MM.1S (cell line): ENCODE measurements around the gene MYD88.

Experiments
- DNase-seq: peaks from one replicate; pipeline ENCODE4 v3.0.0-alpha.2; 2015
- H2AFZ ChIP-seq: fragments of 300-600 bp; sonication (generic); 2 replicates; pipeline ENCODE4 v1.6.0; 2016; ENCODE audit warnings: antibody characterized with exemption, low read length
- H3F3A ChIP-seq: fragments of 300-600 bp; sonication (generic); 2 replicates; pipeline ENCODE4 v1.6.1; 2016; ENCODE audit warnings: mild to moderate bottlenecking, antibody characterized with exemption, low read length, moderate library complexity, mixed read lengths; ENCODE audit not compliant: insufficient read depth
- H3K27ac ChIP-seq: fragments of 300-600 bp; sonication (generic); 2 replicates; pipeline ENCODE4 v1.5.1; 2016; ENCODE audit warnings: mild to moderate bottlenecking, low read length
- H3K27me3 ChIP-seq: fragments of 300-600 bp; sonication (generic); replicated peaks from 2 replicates; pipeline ENCODE4 v1.6.0; 2016; ENCODE audit warnings: low read length; ENCODE audit not compliant: insufficient read depth
- H3K36me3 ChIP-seq: fragments of 300-600 bp; sonication (generic); replicated peaks from 2 replicates; pipeline ENCODE4 v1.6.1; 2016; ENCODE audit warnings: mild to moderate bottlenecking, low read length, mixed read lengths; ENCODE audit not compliant: insufficient read depth
- H3K4me1 ChIP-seq: fragments of 300-600 bp; sonication (generic); 2 replicates; pipeline ENCODE4 v1.6.1; 2016; ENCODE audit warnings: low read length, mixed read lengths
- H3K4me2 ChIP-seq: fragments of 300-600 bp; sonication (generic); 2 replicates; pipeline ENCODE4 v1.6.0; 2016; ENCODE audit warnings: low read depth, low read length
- H3K4me3 ChIP-seq: fragments of 300-600 bp; sonication (generic); 2 replicates; pipeline ENCODE4 v1.5.1; 2016; ENCODE audit warnings: low read length, mixed read lengths
- H3K79me2 ChIP-seq: fragments of 300-600 bp; sonication (generic); 2 replicates; pipeline ENCODE4 v1.6.1; 2016; ENCODE audit warnings: mixed run types, low read length, mixed read lengths
- H3K9ac ChIP-seq: fragments of 300-600 bp; sonication (generic); 2 replicates; pipeline ENCODE4 v1.6.1; 2016; ENCODE audit warnings: low read length, mixed read lengths
- H3K9me2 ChIP-seq: fragments of 300-600 bp; sonication (generic); replicated peaks from 2 replicates; pipeline ENCODE4 v1.6.1; 2016; ENCODE audit warnings: mild to moderate bottlenecking, low read length, mixed read lengths; ENCODE audit not compliant: insufficient read depth
- H3K9me3 ChIP-seq: fragments of 300-600 bp; sonication (generic); replicated peaks from 2 replicates; pipeline ENCODE4 v1.6.1; 2016; ENCODE audit warnings: mild to moderate bottlenecking, low read length, mixed read lengths; ENCODE audit not compliant: insufficient read depth
- H4K20me1 ChIP-seq: fragments of 300-600 bp; sonication (generic); 2 replicates; pipeline ENCODE4 v1.6.1; 2016; ENCODE audit warnings: mild to moderate bottlenecking, low read length, moderate library complexity, mixed read lengths; ENCODE audit not compliant: insufficient read depth
- EZH2 ChIP-seq: fragments of 300-600 bp; sonication (generic); optimal IDR thresholded peaks from 2 replicates; pipeline ENCODE3; 2017; ENCODE audit warnings: low read depth, mild to moderate bottlenecking, antibody characterized with exemption, low read length, mixed read lengths
- EZH2phosphoT487 ChIP-seq: fragments of 300-600 bp; sonication (generic); IDR thresholded peaks from 2 replicates; pipeline ENCODE4 v1.6.1; 2018; ENCODE audit warnings: antibody characterized with exemption, low read length
- TF ChIP-seq, protein P1 (sequence below): fragments of 300-600 bp; sonication (generic); IDR thresholded peaks from 2 replicates; pipeline ENCODE4 v1.5.1; 2016; ENCODE audit warnings: antibody characterized with exemption, low read length, mixed read lengths

MYD88 gene

DNA sequence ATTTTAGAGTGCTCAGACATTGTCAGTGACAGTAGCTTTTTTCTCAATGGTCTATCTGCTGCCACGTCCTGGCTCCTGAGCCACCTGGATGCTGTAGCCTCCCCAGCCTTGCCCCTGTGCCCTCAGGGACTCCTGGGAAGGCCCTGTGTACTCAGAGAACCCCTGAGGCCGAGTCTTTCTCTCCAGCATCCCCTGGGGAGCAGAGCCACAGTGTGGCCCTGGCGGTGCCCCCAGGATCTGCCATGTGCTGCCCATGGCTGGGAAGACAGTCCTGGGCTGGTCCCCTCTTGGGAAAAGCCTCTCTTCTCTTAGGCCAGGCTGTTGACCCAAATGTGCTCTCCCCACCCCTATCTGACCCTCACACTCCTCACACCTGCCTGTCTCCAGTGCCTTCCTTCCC, 5.0 kb downstream of the MYD88 start:
- Histone ChIP-seq H3K79me2 (0 out of 2 replicates have a peak, but pooled peaks cover 10% of the 10 kb centered on the region), H3K9me3 (no peaks in the 10 kb centered on the region), H3K27me3 (no peaks in the 10 kb centered on the region), H3K4me3 (no peak overlapping the region), H3K9ac (no peak overlapping the region), H3K4me1 (no peaks in the 10 kb centered on the region), H3K36me3 (no peaks in the 10 kb centered on the region), H3K4me2 (no peak overlapping the region), H3F3A (no peaks in the 10 kb centered on the region), H2AFZ (no peak overlapping the region), H3K27ac (no peak overlapping the region), H4K20me1 (no peaks in the 10 kb centered on the region), H3K9me2 (no peaks in the 10 kb centered on the region)
- TF ChIP-seq EZH2phosphoT487 (no peak), EZH2 (no peak)
- TF ChIP-seq, protein P1, sequence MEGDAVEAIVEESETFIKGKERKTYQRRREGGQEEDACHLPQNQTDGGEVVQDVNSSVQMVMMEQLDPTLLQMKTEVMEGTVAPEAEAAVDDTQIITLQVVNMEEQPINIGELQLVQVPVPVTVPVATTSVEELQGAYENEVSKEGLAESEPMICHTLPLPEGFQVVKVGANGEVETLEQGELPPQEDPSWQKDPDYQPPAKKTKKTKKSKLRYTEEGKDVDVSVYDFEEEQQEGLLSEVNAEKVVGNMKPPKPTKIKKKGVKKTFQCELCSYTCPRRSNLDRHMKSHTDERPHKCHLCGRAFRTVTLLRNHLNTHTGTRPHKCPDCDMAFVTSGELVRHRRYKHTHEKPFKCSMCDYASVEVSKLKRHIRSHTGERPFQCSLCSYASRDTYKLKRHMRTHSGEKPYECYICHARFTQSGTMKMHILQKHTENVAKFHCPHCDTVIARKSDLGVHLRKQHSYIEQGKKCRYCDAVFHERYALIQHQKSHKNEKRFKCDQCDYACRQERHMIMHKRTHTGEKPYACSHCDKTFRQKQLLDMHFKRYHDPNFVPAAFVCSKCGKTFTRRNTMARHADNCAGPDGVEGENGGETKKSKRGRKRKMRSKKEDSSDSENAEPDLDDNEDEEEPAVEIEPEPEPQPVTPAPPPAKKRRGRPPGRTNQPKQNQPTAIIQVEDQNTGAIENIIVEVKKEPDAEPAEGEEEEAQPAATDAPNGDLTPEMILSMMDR, result no peak
- DNase-seq, result no peak

DNA sequence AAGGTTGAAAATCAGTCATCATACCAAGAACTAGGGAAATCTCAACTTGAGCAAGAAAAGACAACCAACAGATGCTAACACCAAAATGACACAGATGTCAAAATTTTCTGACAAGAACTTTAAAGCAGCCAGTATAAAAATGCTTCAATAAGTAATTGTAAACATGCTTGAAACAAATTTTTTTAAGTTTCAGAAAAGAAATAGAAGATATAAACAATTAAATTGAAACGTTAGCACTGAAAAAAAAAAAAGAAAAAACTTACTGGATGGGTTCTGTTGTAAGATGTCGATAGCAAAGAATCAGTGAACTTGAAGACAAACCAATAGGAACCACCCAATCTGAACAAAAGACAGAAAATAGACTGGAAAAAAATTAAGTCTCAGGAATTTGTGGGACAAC, 8.0 kb downstream of the MYD88 start:
- H3K4me3 ChIP-seq, result no peak overlapping the region
- TF ChIP-seq EZH2phosphoT487, result no peak
- no peak for TF ChIP-seq EZH2
- TF ChIP-seq, protein P1, result no peak

DNA sequence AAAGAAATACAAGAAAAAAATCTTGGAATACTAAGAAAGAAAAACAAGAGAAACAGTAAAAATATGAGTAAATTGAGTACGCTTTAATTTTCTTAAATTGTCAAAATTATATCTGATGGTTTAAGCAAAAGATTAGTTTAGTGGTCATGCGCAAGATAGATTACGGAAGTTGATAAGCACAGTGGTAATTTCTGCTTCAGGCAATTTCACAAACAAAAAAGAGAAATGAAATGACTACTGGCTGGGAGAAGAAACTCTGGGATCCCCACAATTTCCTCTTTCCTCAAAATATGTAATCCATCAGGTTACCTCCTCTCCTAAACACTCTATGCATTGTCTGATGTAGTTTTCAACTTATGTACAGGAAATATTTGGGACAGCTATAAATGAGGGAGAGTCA, 9.0 kb downstream of the MYD88 start:
- H3K79me2 ChIP-seq, result no peaks in the 10 kb centered on the region
- no peaks in the 10 kb centered on the region for H3F3A ChIP-seq
- no peak overlapping the region for H3K27ac ChIP-seq
- no peaks in the 10 kb centered on the region for H3K4me1 ChIP-seq
- H3K9ac ChIP-seq, result no peak overlapping the region
- H3K4me3 ChIP-seq, result no peak overlapping the region
- no peaks in the 10 kb centered on the region for H3K9me3 ChIP-seq
- H3K36me3 ChIP-seq, result no peaks in the 10 kb centered on the region
- no peaks in the 10 kb centered on the region for H3K9me2 ChIP-seq
- no peaks in the 10 kb centered on the region for H4K20me1 ChIP-seq
- no peak for DNase-seq
- TF ChIP-seq EZH2, result no peak
- TF ChIP-seq EZH2phosphoT487, result no peak
- TF ChIP-seq, protein P1, result no peak
- H2AFZ ChIP-seq, result no peak overlapping the region
- no peaks in the 10 kb centered on the region for H3K27me3 ChIP-seq
- H3K4me2 ChIP-seq, result no peak overlapping the region

More for the DNA sequence above, 8.0 kb downstream of the MYD88 start:
- Histone ChIP-seq H3K9me2 (no peaks in the 10 kb centered on the region), H4K20me1 (no peaks in the 10 kb centered on the region), H3K79me2 (no peaks in the 10 kb centered on the region), H3K9ac (no peak overlapping the region), H3K4me1 (no peaks in the 10 kb centered on the region), H3K9me3 (no peaks in the 10 kb centered on the region), H2AFZ (no peak overlapping the region), H3K4me2 (no peak overlapping the region), H3K27ac (no peak overlapping the region), H3F3A (no peaks in the 10 kb centered on the region), H3K27me3 (no peaks in the 10 kb centered on the region), H3K36me3 (no peaks in the 10 kb centered on the region)
- no peak for DNase-seq
